Gastroesophageal sphincter (tissue), 3 donors: ENCODE results near the gene ZNF77.

Source experiments
- CTCF ChIP-seq, 4 experiments: fragments of 200-600 bp in 2 of 4; fragments of 450-650 bp in 2 of 4; sonication (generic) in 1 of 4; IDR thresholded peaks; one replicate each; pipeline ENCODE4 v1.5.1; 2017 to 2019; ENCODE audit warnings: antibody characterized with exemption in 4 of 4, mild to moderate bottlenecking in 2 of 4, moderate library complexity in 2 of 4
- EP300 ChIP-seq: sonication (generic); formaldehyde crosslinking; IDR thresholded peaks from one replicate; pipeline ENCODE4 v1.6.1; 2017; ENCODE audit warnings: antibody characterized with exemption, mild to moderate bottlenecking
- POLR2A ChIP-seq, 2 donors: fragments of 450-650 bp; IDR thresholded peaks; one replicate each; pipeline ENCODE4 v1.6.1; 2017; ENCODE audit warnings: antibody characterized with exemption in 2 of 2, mild to moderate bottlenecking in 2 of 2, moderate library complexity in 1 of 2

- TF ChIP-seq CTCF (IDR thresholded peaks at IDR 0.05) (no peak), EP300 (no peak), POLR2A (IDR thresholded peaks at IDR 0.05) (no peak)
These were observed 37.1 kb upstream of the ZNF77 start for GRCh38 chr19:2981898-2982297.
